BJ (cell line): Measurements from ENCODE around the gene HOXB8. TPM values are rescaled to one million over a fixed set of nuclear protein-coding genes. Genes with fewer than 3 reads are reported as not detected.

Experiments used
- CTCF ChIA-PET: fragments of 350-600 bp; formaldehyde crosslinking; extraction: SDS; loops from one replicate; lab custom pipeline; 2021; ENCODE audit warnings: antibody characterized with exemption, inconsistent platforms; lab: Yijun Ruan, JAX
- POLR2A ChIA-PET: fragments of 300-600 bp; sonication (Branson Sonifier 250); formaldehyde crosslinking; extraction: SDS; loops from one replicate; lab custom pipeline; 2021; ENCODE audit warnings: antibody characterized with exemption; lab: Charles Lee
- DNase-seq: peaks from one replicate; pipeline ENCODE4 v3.0.0-alpha.2; 2011; ENCODE audit warnings: low read depth
- H3K27me3 ChIP-seq: 2 replicates; pipeline ENCODE4 v1.6.0; 2011; ENCODE audit warnings: low read length; ENCODE audit not compliant: control insufficient read depth, insufficient read depth
- H3K36me3 ChIP-seq: 2 replicates; pipeline ENCODE4 v1.5.1; 2011; ENCODE audit warnings: low read length; ENCODE audit not compliant: control insufficient read depth, insufficient read depth
- H3K4me3 ChIP-seq: 2 replicates; pipeline ENCODE4 v1.5.1; 2011; ENCODE audit warnings: low read depth, mild to moderate bottlenecking, control low read depth, low read length
- CTCF ChIP-seq: IDR thresholded peaks from 2 replicates; pipeline ENCODE4 v1.5.1; 2011; ENCODE audit warnings: low read depth, mild to moderate bottlenecking, control low read depth, inconsistent platforms, low read length, moderate library complexity; ENCODE audit not compliant: insufficient read depth
- polyA plus RNA-seq: library from polyadenylated mRNA; depleted of rRNA; stranded (reverse); fragments of >200 nt; gene quantifications from 2 replicates; pipeline ENCODE4 v1.2.3, GENCODE V29; 2011

HOXB8 gene
- polyA plus RNA-seq, 1 experiment: not detected

GRCh38 chr17:48571024-48571818, 43.9 kb downstream of the HOXB8 start:
- Histone ChIP-seq H3K4me3 (no peak overlapping the region), H3K36me3 (no peaks in the 10 kb centered on the region), H3K27me3 (peaks cover 81% of the 10 kb centered on the region)
- no peak for TF ChIP-seq CTCF
- ChIA-PET CTCF (interaction anchor here (0.8 kb wide), 1 partner anchor 220 kb away, joined by 3 read pairs; no protein-coding TSS in a partner anchor), POLR2A (no interaction called here)
- no peak for DNase-seq

- ChIA-PET POLR2A (no interaction called here), CTCF (interaction anchor here (0.6 to 1.5 kb wide), 4 partner anchors 16 to 219 kb away, joined by 3 to 4 read pairs (median 3); no protein-coding TSS in a partner anchor)
- TF ChIP-seq CTCF: no peak
- no peak overlapping the region for H3K4me3 ChIP-seq
- H3K36me3 ChIP-seq: no peaks in the 10 kb centered on the region
- DNase-seq: no peak
- H3K27me3 ChIP-seq: peaks cover 81% of the 10 kb centered on the region
Measured at GRCh38 chr17:48570325-48571023, 44.6 kb downstream of the HOXB8 start.

- no peak for DNase-seq
- CTCF ChIA-PET: interaction anchor here (1.2 to 1.5 kb wide), 3 partner anchors 17 to 77 kb away, joined by 3 to 4 read pairs (median 4); no protein-coding TSS in a partner anchor
- Histone ChIP-seq H3K27me3 (peaks cover 84% of the 10 kb centered on the region), H3K36me3 (no peaks in the 10 kb centered on the region), H3K4me3 (no peak overlapping the region)
- TF ChIP-seq CTCF: no peak
- POLR2A ChIA-PET: no interaction called here
Measured at GRCh38 chr17:48569674-48570324, 45.3 kb downstream of the HOXB8 start.

GRCh38 chr17:48569240-48569582, 45.9 kb downstream of the HOXB8 start:
- Histone ChIP-seq H3K27me3 (peaks cover 83% of the 10 kb centered on the region), H3K36me3 (no peaks in the 10 kb centered on the region), H3K4me3 (no peak overlapping the region)
- no peak for TF ChIP-seq CTCF
- no peak for DNase-seq
- ChIA-PET POLR2A (no interaction called here), CTCF (interaction anchor here (1.2 to 1.6 kb wide), 3 partner anchors 41 to 76 kb away, joined by 4 read pairs; no protein-coding TSS in a partner anchor)
